SK-N-SH treated with all-trans-retinoic acid at 6 μM for 48 hours (cell line): ENCODE measurements around the gene KIAA1549.
A peak's percentile ranks its signal among the peaks of the same experiment; 100 is the strongest.

Source experiments
- ATAC-seq: fragments of 200-7000 bp; cut with Tn5 transposase; 3 replicates; pipeline ENCODE4 v1.9.1; 2020; ENCODE audit warnings: mild to moderate bottlenecking, moderate library complexity
- ARNTL ChIP-seq: fragments of 450-650 bp; formaldehyde crosslinking; IDR thresholded peaks from 2 replicates; pipeline ENCODE4 v1.5.0; 2020; ENCODE audit warnings: low read depth, mild to moderate bottlenecking, moderate library complexity, borderline replicate concordance
- BACH2 ChIP-seq: fragments of 250-450 bp; sonication (Bioruptor Pico); IDR thresholded peaks from 2 replicates; pipeline ENCODE4 v1.9.0; 2021; ENCODE audit warnings: mild to moderate bottlenecking, borderline replicate concordance
- CREB5 ChIP-seq: fragments of 250-450 bp; sonication (Bioruptor Pico); IDR thresholded peaks from 2 replicates; pipeline ENCODE4 v1.5.1; 2020; ENCODE audit warnings: low read depth, mild to moderate bottlenecking, moderate library complexity
- CSDC2 ChIP-seq: fragments of 250-450 bp; sonication (Bioruptor Pico); IDR thresholded peaks from 2 replicates; pipeline ENCODE4 v1.5.0; 2020; ENCODE audit warnings: mild to moderate bottlenecking, moderate library complexity
- CSRNP3 ChIP-seq: fragments of 250-450 bp; sonication (Bioruptor Pico); IDR thresholded peaks from 2 replicates; pipeline ENCODE4 v1.5.1; 2021; ENCODE audit warnings: mild to moderate bottlenecking, moderate library complexity
- GLIS3 ChIP-seq: fragments of 250-450 bp; sonication (Bioruptor Pico); IDR thresholded peaks from 2 replicates; pipeline ENCODE4 v1.5.0; 2020; ENCODE audit warnings: mild to moderate bottlenecking, moderate library complexity
- ISL1 ChIP-seq: fragments of 250-450 bp; sonication (Bioruptor Pico); IDR thresholded peaks from 2 replicates; pipeline ENCODE4 v2.1.2; 2022; ENCODE audit warnings: mild to moderate bottlenecking, moderate library complexity
- OSR1 ChIP-seq: fragments of 250-450 bp; sonication (Bioruptor Pico); IDR thresholded peaks from 2 replicates; pipeline ENCODE4 v1.8.0; 2022; ENCODE audit warnings: moderate library complexity, mild to moderate bottlenecking, inconsistent platforms
- PATZ1 ChIP-seq: fragments of 250-450 bp; sonication (Bioruptor Pico); IDR thresholded peaks from 2 replicates; pipeline ENCODE4 v1.8.0; 2020; ENCODE audit warnings: mild to moderate bottlenecking, moderate library complexity, borderline replicate concordance
- POU6F1 ChIP-seq: fragments of 250-450 bp; sonication (Bioruptor Pico); IDR thresholded peaks from 2 replicates; pipeline ENCODE4 v1.8.0; 2021; ENCODE audit warnings: low read depth, mild to moderate bottlenecking, moderate library complexity, borderline replicate concordance
- PPARA ChIP-seq: fragments of 250-450 bp; sonication (Bioruptor Pico); IDR thresholded peaks from 2 replicates; pipeline ENCODE4 v1.5.0; 2020; ENCODE audit warnings: mild to moderate bottlenecking, borderline replicate concordance
- RARB ChIP-seq: fragments of 250-450 bp; sonication (Bioruptor Pico); IDR thresholded peaks from 2 replicates; pipeline ENCODE4 v1.8.0; 2021; ENCODE audit warnings: mild to moderate bottlenecking, moderate library complexity
- SNAI2 ChIP-seq: fragments of 250-450 bp; sonication (Bioruptor Pico); IDR thresholded peaks from 2 replicates; pipeline ENCODE4 v1.5.0; 2020; ENCODE audit warnings: mild to moderate bottlenecking, moderate library complexity
- TCF4 ChIP-seq: fragments of 250-450 bp; sonication (Bioruptor Pico); IDR thresholded peaks from 2 replicates; pipeline ENCODE4 v1.8.0; 2021; ENCODE audit warnings: mild to moderate bottlenecking, moderate library complexity, borderline replicate concordance
- TSHZ2 ChIP-seq: fragments of 250-450 bp; sonication (Bioruptor Pico); IDR thresholded peaks from 2 replicates; pipeline ENCODE4 v1.5.0; 2020; ENCODE audit warnings: mild to moderate bottlenecking, moderate library complexity
- ZC3H10 ChIP-seq: fragments of 250-450 bp; sonication (Bioruptor Pico); IDR thresholded peaks from 2 replicates; pipeline ENCODE4 v1.5.1; 2021; ENCODE audit warnings: mild to moderate bottlenecking, moderate library complexity
- ZFP3 ChIP-seq: fragments of 250-450 bp; sonication (Bioruptor Pico); IDR thresholded peaks from 2 replicates; pipeline ENCODE4 v1.5.0; 2020; ENCODE audit warnings: mild to moderate bottlenecking, moderate library complexity
- ZNF565 ChIP-seq: fragments of 450-650 bp; formaldehyde crosslinking; conservative IDR thresholded peaks from 2 replicates; pipeline ENCODE4 v1.5.0; 2020; ENCODE audit warnings: low read depth, mild to moderate bottlenecking, moderate library complexity
- ZNF70 ChIP-seq: fragments of 450-650 bp; formaldehyde crosslinking; IDR thresholded peaks from 2 replicates; pipeline ENCODE4 v1.5.0; 2020; ENCODE audit warnings: mild to moderate bottlenecking, moderate library complexity
- ZNF8 ChIP-seq: fragments of 450-650 bp; formaldehyde crosslinking; IDR thresholded peaks from 2 replicates; pipeline ENCODE4 v1.5.0; 2020; ENCODE audit warnings: mild to moderate bottlenecking, moderate library complexity

Gene KIAA1549

GRCh38 chr7:138885383-138886147 is 95.6 kb downstream of the KIAA1549 start:
- ATAC-seq, result peak; percentile 35; the same call in 2 of the 3 replicates
- no peak for TF ChIP-seq POU6F1 (CRISPR knock-in tag)
- TF ChIP-seq GLIS3 (CRISPR knock-in tag), result no peak
- TF ChIP-seq TSHZ2 (CRISPR knock-in tag), result no peak
- no peak for TF ChIP-seq SNAI2
- no peak for TF ChIP-seq PPARA (CRISPR knock-in tag)
- TF ChIP-seq ISL1 (CRISPR knock-in tag), result no peak
- TF ChIP-seq ARNTL (CRISPR knock-in tag), result no peak
- no peak for TF ChIP-seq ZNF70 (CRISPR knock-in tag)

GRCh38 chr7:138882249-138882648 is 98.9 kb downstream of the KIAA1549 start:
- no peak for TF ChIP-seq ZFP3 (CRISPR knock-in tag)
- TF ChIP-seq CSRNP3, result no peak
- no peak for TF ChIP-seq CSDC2 (CRISPR knock-in tag)
- no peak for TF ChIP-seq ZC3H10 (CRISPR knock-in tag)
- TF ChIP-seq TCF4 (CRISPR knock-in tag), result no peak
- no peak for TF ChIP-seq TSHZ2 (CRISPR knock-in tag)
- TF ChIP-seq CREB5, result no peak
- TF ChIP-seq RARB (CRISPR knock-in tag), result no peak
- TF ChIP-seq ARNTL (CRISPR knock-in tag), result no peak
- no peak for TF ChIP-seq ZNF8
- no peak for TF ChIP-seq ISL1 (CRISPR knock-in tag)
- no peak for TF ChIP-seq PATZ1 (CRISPR knock-in tag)
- TF ChIP-seq ZNF565 (CRISPR knock-in tag), result no peak
- TF ChIP-seq OSR1, result no peak
- no peak for TF ChIP-seq BACH2 (CRISPR knock-in tag)
- no peak for TF ChIP-seq ZNF70 (CRISPR knock-in tag)
- ATAC-seq, result no peak
